Measurements from ENCODE around the gene OSBPL10. TPM values are rescaled to one million over a fixed set of nuclear protein-coding genes. Genes with fewer than 3 reads are reported as not detected.

The OSBPL10 gene
- total RNA-seq, 1 experiment from 2014 or later: 48.0 TPM

- peaks cover 57% of the 10 kb centered on the region for H4K20me1 ChIP-seq (ENCODE audit: low read length)
- no peak overlapping the region for H3K4me3 ChIP-seq (ENCODE audit: low read length)
- POLR2A ChIA-PET (ENCODE audit: unreplicated experiment): no interaction called here
- no TSS peak for BruUV-seq (replicated peaks)
- CTCF ChIA-PET: no interaction called here
- no peak overlapping the region for H3K9ac ChIP-seq (ENCODE audit: low read length)
- no peaks in the 10 kb centered on the region for H3F3A ChIP-seq (ENCODE audit: low read length, unreplicated experiment)
- H2AFZ ChIP-seq (ENCODE audit: low read length): no peak overlapping the region
- intact Hi-C loops (cut with micrococcal nuclease): no loop called here
- H3K4me2 ChIP-seq (ENCODE audit: low read length): no peak overlapping the region
- no peaks in the 10 kb centered on the region for H3K27me3 ChIP-seq (ENCODE audit: low read length)
- TF ChIP-seq EZH2 (IDR thresholded peaks at IDR 0.05; ENCODE audit: low read length, unreplicated experiment) (no peak), CTCF (conservative IDR thresholded peaks at IDR 0.05; ENCODE audit: low read depth, low read length) (no peak), EZH2phosphoT487 (IDR thresholded peaks at IDR 0.05; ENCODE audit: borderline replicate concordance, low read length) (no peak)
- no peaks in the 10 kb centered on the region for H3K9me2 ChIP-seq (replicated peaks; ENCODE audit: low read length)
- peaks cover 9% of the 10 kb centered on the region; the same call in 1 of the 2 replicates for H3K36me3 ChIP-seq (ENCODE audit: low read depth, low read length)
- no peak for ATAC-seq
- no peaks in the 10 kb centered on the region for H3K9me3 ChIP-seq (ENCODE audit: low read length)
- peaks cover 90% of the 10 kb centered on the region for H3K79me2 ChIP-seq (ENCODE audit: low read length)
- H3K27ac ChIP-seq (ENCODE audit: low read length): no peak overlapping the region
- H3K4me1 ChIP-seq (ENCODE audit: insufficient read depth, low read length): peaks cover 24% of the 10 kb centered on the region
- DNase-seq: no peak
These were observed 4.8 kb downstream of the OSBPL10 start for GRCh38 chr3:31976302-31976701.

- peaks cover 95% of the 10 kb centered on the region for H3K79me2 ChIP-seq (ENCODE audit: low read length)
- no peak for ATAC-seq
- POLR2A ChIA-PET (ENCODE audit: unreplicated experiment): no interaction called here
These were observed 6.1 kb downstream of the OSBPL10 start for GRCh38 chr3:31974964-31975363.

More at GRCh38 chr3:31974964-31975363, 6.1 kb downstream of the OSBPL10 start:
- H3K27ac ChIP-seq (ENCODE audit: low read length): no peak overlapping the region
- no peak overlapping the region for H3K4me2 ChIP-seq (ENCODE audit: low read length)
- CTCF ChIA-PET: no interaction called here
- H4K20me1 ChIP-seq (ENCODE audit: low read length): peaks cover 57% of the 10 kb centered on the region
- no peaks in the 10 kb centered on the region for H3F3A ChIP-seq (ENCODE audit: low read length, unreplicated experiment)
- DNase-seq: no peak
- no peaks in the 10 kb centered on the region for H3K27me3 ChIP-seq (ENCODE audit: low read length)
- peaks cover 9% of the 10 kb centered on the region; the same call in 1 of the 2 replicates for H3K36me3 ChIP-seq (ENCODE audit: low read depth, low read length)
- BruUV-seq (replicated peaks): no TSS peak
- H3K9ac ChIP-seq (ENCODE audit: low read length): no peak overlapping the region
- no peak overlapping the region for H3K4me3 ChIP-seq (ENCODE audit: low read length)
- no peaks in the 10 kb centered on the region for H3K9me2 ChIP-seq (replicated peaks; ENCODE audit: low read length)
- H3K9me3 ChIP-seq (ENCODE audit: low read length): no peaks in the 10 kb centered on the region
- TF ChIP-seq CTCF (conservative IDR thresholded peaks at IDR 0.05; ENCODE audit: low read depth, low read length) (no peak), EZH2 (IDR thresholded peaks at IDR 0.05; ENCODE audit: low read length, unreplicated experiment) (no peak), EZH2phosphoT487 (IDR thresholded peaks at IDR 0.05; ENCODE audit: borderline replicate concordance, low read length) (no peak)
- H3K4me1 ChIP-seq (ENCODE audit: insufficient read depth, low read length): peaks cover 34% of the 10 kb centered on the region
- intact Hi-C loops (cut with micrococcal nuclease): no loop called here
- H2AFZ ChIP-seq (ENCODE audit: low read length): no peak overlapping the region

Data from PC-3 (cell line).